Activated CD4-positive, alpha-beta T cell treated with anti-CD3 and anti-CD28 coated beads, Interleukin-2, amount 10 ng/mL, durations not matched to agents 7 days and 5 days (primary cell): ENCODE data around the gene UGT2A3. TPM values are rescaled to one million over a fixed set of nuclear protein-coding genes. Genes with fewer than 3 reads are reported as not detected.
"Not testable (repeated sequence)": the region's sequence is repeated elsewhere in the genome, so short reads cannot be mapped to it uniquely, and the experiment has no call there.

ENCODE experiments used
- CTCF ChIA-PET: fragments of 350-600 bp; sonication (Branson Sonifier 250); formaldehyde crosslinking; loops from one replicate; lab custom pipeline; 2021; ENCODE audit warnings: antibody characterized with exemption; lab: Charles Lee
- POLR2A ChIA-PET: fragments of 350-600 bp; sonication (Branson Sonifier 250); formaldehyde crosslinking; loops from one replicate; lab custom pipeline; 2021; ENCODE audit warnings: antibody characterized with exemption; lab: Charles Lee
- DNase-seq: peaks from one replicate; pipeline ENCODE4 v3.0.0-alpha.2; 2020
- H3K27ac Mint-ChIP-seq: one replicate; pipeline ENCODE4 v1.8.0; 2021; ENCODE audit warnings: mild to moderate bottlenecking, moderate library complexity, mixed read lengths
- H3K27me3 Mint-ChIP-seq: one replicate; pipeline ENCODE4 v1.8.0; 2021; ENCODE audit warnings: mixed read lengths
- H3K36me3 Mint-ChIP-seq: one replicate; pipeline ENCODE4 v1.8.0; 2021; ENCODE audit warnings: low read depth, mixed read lengths
- H3K4me1 Mint-ChIP-seq: one replicate; pipeline ENCODE4 v1.8.0; 2021; ENCODE audit warnings: mixed read lengths
- H3K4me3 Mint-ChIP-seq: one replicate; pipeline ENCODE4 v1.8.0; 2021; ENCODE audit warnings: mild to moderate bottlenecking, moderate library complexity, mixed read lengths
- H3K9me3 Mint-ChIP-seq: one replicate; pipeline ENCODE4 v1.8.0; 2021; ENCODE audit warnings: mixed read lengths
- total RNA-seq, 2 experiments: library from RNA; stranded (reverse); gene quantifications; one replicate each; pipeline ENCODE4 v1.2.3, GENCODE V29; 2021

Gene UGT2A3
- total RNA-seq = not detected

- no peaks in the 10 kb centered on the region for H3K36me3 Mint-ChIP-seq
- no peak within 1 kb of the TSS for H3K4me3 Mint-ChIP-seq
- H3K27ac Mint-ChIP-seq = no peak within 1 kb of the TSS
- CTCF ChIA-PET = no interaction called here
- no peak for DNase-seq
- no peaks in the 10 kb centered on the region for H3K9me3 Mint-ChIP-seq
- no peaks in the 10 kb centered on the region for H3K4me1 Mint-ChIP-seq
- H3K27me3 Mint-ChIP-seq = no peaks in the 10 kb centered on the region
- POLR2A ChIA-PET = no interaction called here
Observed at GRCh38 chr4:68951078-68951805, at the start of gene UGT2A3. TSS of gene UGT2A3 (minus strand) at chr4:68951804. CDS start at chr4:68951760, 44 bp downstream.

GRCh38 chr4:68997040-68997439 is 45.4 kb upstream of the UGT2A3 start:
- no peaks in the 10 kb centered on the region for H3K4me1 Mint-ChIP-seq
- H3K27me3 Mint-ChIP-seq = no peaks in the 10 kb centered on the region
- CTCF ChIA-PET = no interaction called here
- DNase-seq = no peak
- H3K4me3 Mint-ChIP-seq = no peak overlapping the region
- H3K36me3 Mint-ChIP-seq = no peaks in the 10 kb centered on the region
- H3K9me3 Mint-ChIP-seq = no peaks in the 10 kb centered on the region
- H3K27ac Mint-ChIP-seq = no peak overlapping the region
- POLR2A ChIA-PET = no interaction called here

- H3K4me1 Mint-ChIP-seq = no peaks in the 10 kb centered on the region
- ChIA-PET CTCF (no interaction called here), POLR2A (no interaction called here)
- no peak for DNase-seq
- H3K27me3 Mint-ChIP-seq = no peaks in the 10 kb centered on the region
- no peak overlapping the region for H3K4me3 Mint-ChIP-seq
- no peak overlapping the region for H3K27ac Mint-ChIP-seq
- H3K36me3 Mint-ChIP-seq = no peaks in the 10 kb centered on the region
- no peaks in the 10 kb centered on the region for H3K9me3 Mint-ChIP-seq
Observed at GRCh38 chr4:68995292-68995691, 43.7 kb upstream of the UGT2A3 start.

GRCh38 chr4:68987007-68987406 is 35.4 kb upstream of the UGT2A3 start:
- no peak overlapping the region for H3K27ac Mint-ChIP-seq
- no peak overlapping the region for H3K4me3 Mint-ChIP-seq
- no peaks in the 10 kb centered on the region for H3K27me3 Mint-ChIP-seq
- no peaks in the 10 kb centered on the region for H3K9me3 Mint-ChIP-seq
- DNase-seq = no peak
- POLR2A ChIA-PET = no interaction called here
- CTCF ChIA-PET = no interaction called here
- no peaks in the 10 kb centered on the region for H3K4me1 Mint-ChIP-seq
- H3K36me3 Mint-ChIP-seq = no peaks in the 10 kb centered on the region

- no peaks in the 10 kb centered on the region for H3K27me3 Mint-ChIP-seq
- no peaks in the 10 kb centered on the region for H3K9me3 Mint-ChIP-seq
- no peak overlapping the region for H3K27ac Mint-ChIP-seq
- H3K36me3 Mint-ChIP-seq = no peaks in the 10 kb centered on the region
- no peaks in the 10 kb centered on the region for H3K4me1 Mint-ChIP-seq
- no peak for DNase-seq
- ChIA-PET POLR2A (no interaction called here), CTCF (interaction anchor here (0.7 kb wide), 1 partner anchor 888 kb away, joined by 3 read pairs; no protein-coding TSS in a partner anchor)
- no peak overlapping the region for H3K4me3 Mint-ChIP-seq
Observed at GRCh38 chr4:68985442-68985841, 33.8 kb upstream of the UGT2A3 start.

GRCh38 chr4:68984947-68985346 is 33.3 kb upstream of the UGT2A3 start:
- ChIA-PET CTCF (interaction anchor here (0.7 kb wide), 1 partner anchor 887 kb away, joined by 3 read pairs; no protein-coding TSS in a partner anchor), POLR2A (no interaction called here)
- Mint-ChIP-seq H3K9me3 (no peaks in the 10 kb centered on the region), H3K4me3 (no peak overlapping the region), H3K27ac (no peak overlapping the region), H3K4me1 (no peaks in the 10 kb centered on the region), H3K27me3 (no peaks in the 10 kb centered on the region), H3K36me3 (no peaks in the 10 kb centered on the region)
- DNase-seq = no peak

- Mint-ChIP-seq H3K36me3 (no peaks in the 10 kb centered on the region), H3K27me3 (no peaks in the 10 kb centered on the region), H3K4me1 (no peaks in the 10 kb centered on the region), H3K9me3 (no peaks in the 10 kb centered on the region), H3K27ac (no peak overlapping the region), H3K4me3 (no peak overlapping the region)
- POLR2A ChIA-PET = no interaction called here
- CTCF ChIA-PET = no interaction called here
- DNase-seq = no peak
Observed at GRCh38 chr4:68963374-68963773, 11.8 kb upstream of the UGT2A3 start.

GRCh38 chr4:68962868-68963267 is 11.3 kb upstream of the UGT2A3 start:
- CTCF ChIA-PET = no interaction called here
- H3K4me1 Mint-ChIP-seq = no peaks in the 10 kb centered on the region
- no peak overlapping the region for H3K27ac Mint-ChIP-seq
- no peak for DNase-seq
- POLR2A ChIA-PET = no interaction called here
- no peaks in the 10 kb centered on the region for H3K36me3 Mint-ChIP-seq
- H3K27me3 Mint-ChIP-seq = no peaks in the 10 kb centered on the region
- H3K4me3 Mint-ChIP-seq = no peak overlapping the region
- H3K9me3 Mint-ChIP-seq = no peaks in the 10 kb centered on the region

- no peaks in the 10 kb centered on the region for H3K9me3 Mint-ChIP-seq
- no peak for DNase-seq
- H3K36me3 Mint-ChIP-seq = no peaks in the 10 kb centered on the region
- POLR2A ChIA-PET = no interaction called here
- H3K27me3 Mint-ChIP-seq = no peaks in the 10 kb centered on the region
- H3K4me3 Mint-ChIP-seq = no peak overlapping the region
- no peak overlapping the region for H3K27ac Mint-ChIP-seq
- CTCF ChIA-PET = no interaction called here
- no peaks in the 10 kb centered on the region for H3K4me1 Mint-ChIP-seq
Observed at GRCh38 chr4:68960294-68961163, 8.9 kb upstream of the UGT2A3 start.

GRCh38 chr4:68959085-68959484 is 7.5 kb upstream of the UGT2A3 start:
- H3K27ac Mint-ChIP-seq, H3K4me3 Mint-ChIP-seq, H3K36me3 Mint-ChIP-seq, H3K4me1 Mint-ChIP-seq, H3K9me3 Mint-ChIP-seq, H3K27me3 Mint-ChIP-seq, DNase-seq, CTCF ChIA-PET, POLR2A ChIA-PET: not testable (repeated sequence)

- H3K4me3 Mint-ChIP-seq = no peak overlapping the region
- no peaks in the 10 kb centered on the region for H3K27me3 Mint-ChIP-seq
- no peak for DNase-seq
- no peaks in the 10 kb centered on the region for H3K36me3 Mint-ChIP-seq
- H3K27ac Mint-ChIP-seq = no peak overlapping the region
- ChIA-PET POLR2A (no interaction called here), CTCF (no interaction called here)
- no peaks in the 10 kb centered on the region for H3K4me1 Mint-ChIP-seq
- no peaks in the 10 kb centered on the region for H3K9me3 Mint-ChIP-seq
Observed at GRCh38 chr4:68954126-68954525, 2.5 kb upstream of the UGT2A3 start.

GRCh38 chr4:68953056-68953596 is 1.5 kb upstream of the UGT2A3 start:
- ChIA-PET POLR2A (no interaction called here), CTCF (interaction anchor here (0.5 kb wide), 1 partner anchor 545 kb away, joined by 8 read pairs; no protein-coding TSS in a partner anchor)
- Mint-ChIP-seq H3K27ac (no peak overlapping the region), H3K9me3 (no peaks in the 10 kb centered on the region), H3K4me3 (no peak overlapping the region), H3K4me1 (no peaks in the 10 kb centered on the region), H3K36me3 (no peaks in the 10 kb centered on the region), H3K27me3 (no peaks in the 10 kb centered on the region)
- no peak for DNase-seq
